ENCODE measurements around the gene PSMB4. TPM values are rescaled to one million over a fixed set of nuclear protein-coding genes. Genes with fewer than 3 reads are reported as not detected.

Gene PSMB4
- total RNA-seq, 5 donors from 2014 or later (not counting 1 experiment from before 2014, with no cell fraction given): 221 to 283 (median 232) TPM

DNA sequence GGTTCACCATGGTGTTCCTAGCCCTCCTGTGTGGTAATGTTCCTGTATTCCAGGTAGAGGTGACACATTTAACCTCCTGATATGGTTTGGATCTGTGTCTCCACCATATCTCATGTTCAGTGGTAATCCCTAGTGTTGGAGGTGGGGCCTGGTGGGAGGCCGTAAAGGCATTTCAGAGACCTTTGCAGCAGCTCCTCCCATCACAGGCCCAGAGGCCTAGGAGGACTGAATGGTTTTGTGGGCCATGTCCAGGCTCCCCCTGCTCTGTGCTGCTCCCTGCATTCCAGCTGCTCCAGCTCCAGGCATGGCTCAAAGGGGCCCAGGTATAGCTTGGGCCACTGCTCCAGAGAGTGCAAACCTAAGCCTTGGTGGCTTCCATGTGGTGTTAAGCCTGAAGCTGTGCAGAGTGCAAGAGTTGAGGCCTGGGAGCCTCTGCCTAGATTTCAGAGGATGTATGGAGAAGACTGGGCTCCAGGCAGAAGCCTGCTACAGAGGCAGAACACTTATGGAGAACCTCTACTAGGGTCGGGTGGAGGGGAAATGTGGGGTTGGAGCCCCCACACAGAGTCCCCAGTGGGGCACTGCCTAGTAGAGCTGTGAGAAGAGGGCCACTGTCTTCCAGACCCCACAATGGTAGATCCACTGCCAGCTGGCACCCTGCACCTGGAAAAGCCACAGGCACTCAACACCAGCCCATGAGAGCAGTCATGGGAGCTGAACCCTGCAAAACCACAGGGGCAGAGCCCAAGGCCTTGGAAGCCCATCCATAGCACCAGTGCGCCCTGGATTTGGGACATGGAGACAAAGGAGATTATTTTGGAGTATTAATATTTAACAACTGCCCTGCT is 36.8 kb upstream of the PSMB4 start:
- Histone ChIP-seq H3K4me3 (ENCODE audit: control insufficient read depth in 1 of 2, extremely low read depth in 1 of 2, low read length in 1 of 2) (no peak overlapping the region), H3K27me3 (replicated peaks in 1 of 2; ENCODE audit: control insufficient read depth in 2 of 2, extremely low read depth in 1 of 2, insufficient read depth in 2 of 2, low read length in 1 of 2) (peaks cover 0 to 14% of the 10 kb centered on the region in 2 experiments), H3K27ac (ENCODE audit: low read length) (no peak overlapping the region), H3K9me3 (no peaks in the 10 kb centered on the region), H3K4me1 (ENCODE audit: control insufficient read depth in 1 of 2, extremely low read depth in 1 of 2, insufficient read depth in 2 of 2, low read length in 2 of 2) (no peaks in the 10 kb centered on the region), H3K36me3 (ENCODE audit: control insufficient read depth in 2 of 2, extremely low read depth in 1 of 2, insufficient read depth in 1 of 2, low read length in 1 of 2) (no peaks in the 10 kb centered on the region)
- Mint-ChIP-seq H3K4me1 (no peaks in the 10 kb centered on the region), H3K9me3 (peaks cover 0 to 19% (median 0%) of the 10 kb centered on the region in 3 donors), H3K4me3 (no peak overlapping the region), H3K27ac (no peak overlapping the region), H3K36me3 (peaks cover 3% of the 10 kb centered on the region), H3K27me3 (no peaks in the 10 kb centered on the region)
- ChIA-PET POLR2A (no interaction called here), CTCF (no interaction called here)
- WGBS (ENCODE audit: insufficient coverage): no CpG with 5 or more reads among the region's 3 CpGs
- ATAC-seq (replicated peaks in 1 of 4): no peak
- no peak for DNase-seq

DNA sequence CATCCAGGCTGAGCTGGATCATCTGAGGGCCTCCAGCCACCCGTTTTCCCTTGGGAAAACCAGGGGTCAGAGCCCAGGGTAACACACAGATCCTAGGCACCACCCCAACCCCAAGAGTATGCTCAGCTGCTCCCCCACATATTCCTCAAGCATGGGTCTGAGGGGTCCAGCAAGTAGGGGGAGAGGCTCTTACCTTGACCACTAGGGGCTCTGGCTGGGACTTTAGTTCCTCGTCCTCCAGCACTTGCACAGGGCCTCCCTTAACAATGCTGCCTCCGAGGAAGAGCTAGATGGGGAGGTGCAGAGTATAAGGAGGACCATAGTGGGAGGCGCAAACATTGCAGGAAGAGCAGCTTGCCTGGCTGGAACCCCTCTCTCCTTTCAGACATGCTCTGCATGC is 34.4 kb upstream of the PSMB4 start:
- H3K27ac Mint-ChIP-seq: no peak overlapping the region
- no peaks in the 10 kb centered on the region for H3K9me3 ChIP-seq
- POLR2A ChIA-PET: no interaction called here
- H3K27me3 Mint-ChIP-seq: no peaks in the 10 kb centered on the region
- 100% methylated on average over 1 of the region's 4 CpGs for WGBS (ENCODE audit: insufficient coverage)
- peaks cover 0 to 17% of the 10 kb centered on the region in 2 experiments for H3K27me3 ChIP-seq (replicated peaks in 1 of 2; ENCODE audit: control insufficient read depth in 2 of 2, extremely low read depth in 1 of 2, insufficient read depth in 2 of 2, low read length in 1 of 2)
- H3K27ac ChIP-seq (ENCODE audit: low read length): no peak overlapping the region
- no peak overlapping the region for H3K4me3 ChIP-seq (ENCODE audit: control insufficient read depth in 1 of 2, extremely low read depth in 1 of 2, low read length in 1 of 2)
- H3K4me3 Mint-ChIP-seq: no peak overlapping the region
- CTCF ChIA-PET: no interaction called here
- H3K9me3 Mint-ChIP-seq: peaks cover 0 to 19% (median 0%) of the 10 kb centered on the region in 3 donors
- DNase-seq (no peak), ATAC-seq (replicated peaks in 1 of 4) (no peak)
- peaks cover 3% of the 10 kb centered on the region for H3K36me3 Mint-ChIP-seq
- no peaks in the 10 kb centered on the region for H3K4me1 Mint-ChIP-seq
- H3K4me1 ChIP-seq (ENCODE audit: control insufficient read depth in 1 of 2, extremely low read depth in 1 of 2, insufficient read depth in 2 of 2, low read length in 2 of 2): no peaks in the 10 kb centered on the region
- H3K36me3 ChIP-seq (ENCODE audit: control insufficient read depth in 2 of 2, extremely low read depth in 1 of 2, insufficient read depth in 1 of 2, low read length in 1 of 2): no peaks in the 10 kb centered on the region

DNA sequence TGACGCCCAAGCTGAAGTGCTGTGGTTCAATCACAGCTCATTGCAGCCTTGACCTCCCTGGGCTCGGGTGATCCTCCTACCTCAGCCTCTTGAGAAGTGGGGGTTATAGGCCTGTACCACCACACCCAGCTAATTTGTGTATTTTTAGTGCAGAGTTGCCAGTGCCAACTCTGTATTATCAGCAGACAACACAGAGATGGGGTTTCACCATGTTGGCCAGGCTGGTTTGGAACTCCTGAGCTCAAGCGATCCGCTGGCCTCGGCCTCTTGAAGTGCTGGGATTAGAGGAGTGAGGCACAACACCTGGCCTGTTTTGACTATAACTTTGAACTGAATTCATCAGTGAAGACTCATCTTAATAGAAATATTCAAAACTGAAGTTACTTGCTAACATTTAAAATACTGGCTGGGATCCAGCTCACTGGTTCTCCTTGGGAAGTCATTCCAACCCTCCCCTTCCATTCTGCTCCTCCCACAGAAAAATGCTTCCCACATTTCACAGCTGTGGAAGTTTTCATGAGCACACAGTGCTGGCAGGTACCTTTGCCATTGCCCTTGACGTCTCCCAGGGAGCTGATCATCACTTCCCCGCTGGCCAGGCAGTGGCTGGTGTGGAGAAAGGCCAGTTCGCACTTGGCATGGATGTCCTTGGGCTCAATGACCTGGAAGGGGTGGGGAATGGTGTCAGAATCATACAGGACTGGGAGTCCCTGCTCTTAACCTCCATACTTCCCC is 31.5 kb upstream of the PSMB4 start:
- Histone ChIP-seq H3K4me1 (ENCODE audit: control insufficient read depth in 1 of 2, extremely low read depth in 1 of 2, insufficient read depth in 2 of 2, low read length in 2 of 2) (no peaks in the 10 kb centered on the region), H3K27me3 (replicated peaks in 1 of 2; ENCODE audit: control insufficient read depth in 2 of 2, extremely low read depth in 1 of 2, insufficient read depth in 2 of 2, low read length in 1 of 2) (peaks cover 0 to 18% of the 10 kb centered on the region in 2 experiments), H3K27ac (ENCODE audit: low read length) (no peak overlapping the region), H3K4me3 (ENCODE audit: control insufficient read depth in 1 of 2, extremely low read depth in 1 of 2, low read length in 1 of 2) (no peak overlapping the region), H3K36me3 (ENCODE audit: control insufficient read depth in 2 of 2, extremely low read depth in 1 of 2, insufficient read depth in 1 of 2, low read length in 1 of 2) (no peaks in the 10 kb centered on the region), H3K9me3 (no peaks in the 10 kb centered on the region)
- H3K9me3 Mint-ChIP-seq: peaks cover 0 to 9% (median 0%) of the 10 kb centered on the region in 3 donors
- WGBS (ENCODE audit: insufficient coverage): no CpG with 5 or more reads among the region's 8 CpGs
- H3K27ac Mint-ChIP-seq: no peak overlapping the region
- no peak for ATAC-seq (replicated peaks in 1 of 4)
- CTCF ChIA-PET: no interaction called here
- no peaks in the 10 kb centered on the region for H3K27me3 Mint-ChIP-seq
- no peak for DNase-seq
- no peak overlapping the region for H3K4me3 Mint-ChIP-seq
- POLR2A ChIA-PET: interaction anchor here in 1 of 2 donors (0.7 kb wide), 1 partner anchor 17 kb away, joined by 3 read pairs; no protein-coding TSS in a partner anchor
- H3K36me3 Mint-ChIP-seq: peaks cover 3% of the 10 kb centered on the region
- no peaks in the 10 kb centered on the region for H3K4me1 Mint-ChIP-seq

DNA sequence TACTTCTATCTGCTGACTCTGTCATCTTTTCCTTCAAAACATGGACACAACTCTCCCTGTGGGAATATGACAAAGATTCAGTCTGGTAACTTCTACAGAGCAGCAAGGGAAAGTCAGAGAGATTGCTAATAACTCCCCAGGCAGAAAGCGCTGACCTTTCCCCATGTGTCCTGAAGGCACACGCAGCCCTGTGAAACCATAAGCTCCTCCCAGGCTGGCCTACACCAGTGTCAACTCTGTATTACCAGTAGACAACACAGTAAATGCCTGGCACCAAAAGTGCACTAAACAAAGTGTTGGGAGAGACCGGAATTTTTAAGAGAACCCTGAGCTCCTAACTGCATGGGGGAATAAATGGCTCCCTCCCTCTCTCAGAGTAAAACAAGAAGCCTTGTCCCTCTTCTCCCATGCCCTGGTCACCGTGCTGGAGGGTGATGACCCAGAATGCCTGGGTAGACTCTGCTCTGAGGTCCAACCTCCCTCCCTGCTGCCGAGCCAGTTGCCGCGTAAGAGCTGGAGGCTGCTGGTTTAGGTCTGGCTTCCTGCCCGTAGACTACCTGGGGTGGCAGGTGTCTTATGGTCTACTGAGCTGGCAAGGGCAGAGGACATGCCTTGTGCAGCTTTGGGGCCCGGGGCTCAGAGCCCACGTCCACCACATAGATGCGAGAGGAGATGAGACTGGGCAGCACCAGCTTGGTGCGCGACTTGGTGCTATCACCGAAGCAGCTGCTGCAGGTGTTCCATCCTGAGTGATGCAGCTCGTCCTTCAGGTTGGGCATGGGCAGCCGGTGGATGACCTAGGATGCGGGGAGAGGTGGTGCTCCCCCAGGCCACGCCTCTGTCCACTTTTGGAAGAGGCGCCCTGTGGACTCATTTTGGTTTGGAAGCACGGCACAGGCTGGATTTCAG is 30.7 kb upstream of the PSMB4 start:
- no peaks in the 10 kb centered on the region for H3K4me1 Mint-ChIP-seq
- POLR2A ChIA-PET: no interaction called here
- CTCF ChIA-PET: no interaction called here

DNA sequence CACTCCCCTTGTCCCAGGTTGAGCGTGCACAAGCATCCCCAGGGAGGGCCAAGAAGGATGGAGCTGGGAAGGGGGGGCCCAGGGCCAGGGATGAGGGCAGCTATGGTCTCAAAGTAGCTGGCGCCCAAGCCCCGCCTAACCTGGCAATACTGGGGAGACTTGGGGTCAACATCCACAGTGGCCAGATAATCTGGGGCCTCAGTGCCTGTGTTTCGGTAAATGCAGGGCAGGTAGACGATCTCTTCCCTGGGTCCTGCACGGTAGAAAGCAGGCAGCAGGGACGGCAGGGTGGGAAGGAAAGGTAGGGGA is 30.1 kb upstream of the PSMB4 start:
- H3K9me3 ChIP-seq: no peaks in the 10 kb centered on the region
- ATAC-seq (replicated peaks in 1 of 4): no peak
- Mint-ChIP-seq H3K36me3 (no peaks in the 10 kb centered on the region), H3K4me1 (no peaks in the 10 kb centered on the region), H3K27me3 (no peaks in the 10 kb centered on the region), H3K4me3 (no peak overlapping the region), H3K9me3 (no peaks in the 10 kb centered on the region), H3K27ac (no peak overlapping the region)
- no peak for DNase-seq
- H3K4me3 ChIP-seq (ENCODE audit: control insufficient read depth in 1 of 2, extremely low read depth in 1 of 2, low read length in 1 of 2): no peak overlapping the region
- no peaks in the 10 kb centered on the region for H3K36me3 ChIP-seq (ENCODE audit: control insufficient read depth in 2 of 2, extremely low read depth in 1 of 2, insufficient read depth in 1 of 2, low read length in 1 of 2)
- H3K27ac ChIP-seq (ENCODE audit: low read length): no peak overlapping the region
- H3K4me1 ChIP-seq (ENCODE audit: control insufficient read depth in 1 of 2, extremely low read depth in 1 of 2, insufficient read depth in 2 of 2, low read length in 2 of 2): no peaks in the 10 kb centered on the region
- POLR2A ChIA-PET: no interaction called here
- H3K27me3 ChIP-seq (replicated peaks in 1 of 2; ENCODE audit: control insufficient read depth in 2 of 2, extremely low read depth in 1 of 2, insufficient read depth in 2 of 2, low read length in 1 of 2): peaks cover 0 to 16% of the 10 kb centered on the region in 2 experiments
- 83% methylated on average over 3 of the region's 7 CpGs for WGBS (ENCODE audit: insufficient coverage)
- CTCF ChIA-PET: no interaction called here

More for the DNA sequence above, 30.7 kb upstream of the PSMB4 start:
- ATAC-seq (replicated peaks in 1 of 4): no peak
- Histone ChIP-seq H3K4me3 (ENCODE audit: control insufficient read depth in 1 of 2, extremely low read depth in 1 of 2, low read length in 1 of 2) (no peak overlapping the region), H3K27ac (ENCODE audit: low read length) (no peak overlapping the region), H3K4me1 (ENCODE audit: control insufficient read depth in 1 of 2, extremely low read depth in 1 of 2, insufficient read depth in 2 of 2, low read length in 2 of 2) (no peaks in the 10 kb centered on the region), H3K9me3 (no peaks in the 10 kb centered on the region), H3K27me3 (replicated peaks in 1 of 2; ENCODE audit: control insufficient read depth in 2 of 2, extremely low read depth in 1 of 2, insufficient read depth in 2 of 2, low read length in 1 of 2) (peaks cover 0 to 17% of the 10 kb centered on the region in 2 experiments), H3K36me3 (ENCODE audit: control insufficient read depth in 2 of 2, extremely low read depth in 1 of 2, insufficient read depth in 1 of 2, low read length in 1 of 2) (no peaks in the 10 kb centered on the region)
- 90% methylated on average over 17 of the region's 20 CpGs for WGBS (ENCODE audit: insufficient coverage)
- DNase-seq: no peak
- Mint-ChIP-seq H3K27me3 (no peaks in the 10 kb centered on the region), H3K36me3 (no peaks in the 10 kb centered on the region), H3K27ac (no peak overlapping the region), H3K4me3 (no peak overlapping the region), H3K9me3 (peaks cover 0 to under 1% (median 0%) of the 10 kb centered on the region in 3 donors)

DNA sequence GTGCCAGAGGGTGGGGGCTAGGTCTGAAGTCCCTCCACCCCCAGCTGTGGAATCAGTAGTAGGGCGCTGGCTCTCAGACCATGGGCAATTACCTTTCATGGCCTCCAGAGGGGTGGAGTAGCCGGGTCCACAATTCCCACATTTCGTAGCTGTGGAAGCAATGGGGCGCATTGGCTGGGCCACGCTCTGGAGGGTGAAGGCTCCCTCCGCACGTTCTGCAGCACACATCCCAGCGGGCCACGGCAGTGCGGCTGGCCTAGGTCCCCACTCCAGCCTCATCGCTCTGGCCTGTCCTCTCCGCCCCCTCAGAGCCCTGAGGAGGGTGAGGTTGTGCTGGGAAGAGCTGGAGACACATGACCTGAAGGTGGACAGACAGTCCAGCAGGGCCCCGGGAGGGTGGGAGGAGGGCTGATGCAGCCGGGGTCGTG is 29.7 kb upstream of the PSMB4 start:
- no peaks in the 10 kb centered on the region for H3K9me3 ChIP-seq
- POLR2A ChIA-PET: interaction anchor here in 1 of 2 donors (0.6 kb wide), 1 partner anchor 49 kb away, joined by 6 read pairs; no protein-coding TSS in a partner anchor
- ATAC-seq (replicated peaks in 1 of 4) (no peak), DNase-seq (no peak)
- no peaks in the 10 kb centered on the region for H3K27me3 Mint-ChIP-seq
- no peaks in the 10 kb centered on the region for H3K4me1 ChIP-seq (ENCODE audit: control insufficient read depth in 1 of 2, extremely low read depth in 1 of 2, insufficient read depth in 2 of 2, low read length in 2 of 2)
- no peaks in the 10 kb centered on the region for H3K9me3 Mint-ChIP-seq
- H3K4me3 Mint-ChIP-seq: no peak overlapping the region
- H3K4me1 Mint-ChIP-seq: no peaks in the 10 kb centered on the region
- H3K36me3 ChIP-seq (ENCODE audit: control insufficient read depth in 2 of 2, extremely low read depth in 1 of 2, insufficient read depth in 1 of 2, low read length in 1 of 2): no peaks in the 10 kb centered on the region
- peaks cover 0 to 13% of the 10 kb centered on the region in 2 experiments for H3K27me3 ChIP-seq (replicated peaks in 1 of 2; ENCODE audit: control insufficient read depth in 2 of 2, extremely low read depth in 1 of 2, insufficient read depth in 2 of 2, low read length in 1 of 2)
- CTCF ChIA-PET: no interaction called here
- no peak overlapping the region for H3K27ac Mint-ChIP-seq
- H3K36me3 Mint-ChIP-seq: no peaks in the 10 kb centered on the region
- no peak overlapping the region for H3K4me3 ChIP-seq (ENCODE audit: control insufficient read depth in 1 of 2, extremely low read depth in 1 of 2, low read length in 1 of 2)
- no peak overlapping the region for H3K27ac ChIP-seq (ENCODE audit: low read length)
- 90% methylated on average over 11 of the region's 15 CpGs for WGBS (ENCODE audit: insufficient coverage)
